Aortic smooth muscle cell (primary cell): ENCODE data around the gene TRAF4. TPM values are rescaled to one million over a fixed set of nuclear protein-coding genes. Genes with fewer than 3 reads are reported as not detected.

Experiments
- total RNA-seq: library from RNA; depleted of rRNA; stranded (reverse); fragments of >200 nt; gene quantifications from 2 replicates; pipeline ENCODE4 v1.2.3, GENCODE V29; 2014

The TRAF4 gene
- 18.1 and 23.9 TPM in 2 replicates for total RNA-seq

GRCh38 chr17:28743243-28744103 is at the start of gene TRAF4:
TSS of gene TRAF4 (plus strand) at chr17:28744011. CDS start at chr17:28744113, 102 bp downstream.

GRCh38 chr17:28711723-28712031 is 32.1 kb upstream of the TRAF4 start, which contains the start of gene PROCA1:
TSS of gene PROCA1 (minus strand) at chr17:28711888. CDS start at chr17:28711660, 228 bp downstream.

GRCh38 chr17:28717578-28718332 is 26.1 kb upstream of the TRAF4 start, which contains the start of gene RAB34:
TSS of gene RAB34 (minus strand) at chr17:28717868. CDS start at chr17:28717266, 602 bp downstream.

GRCh38 chr17:28726226-28726626 is 17.6 kb upstream of the TRAF4 start, which contains the start of gene TLCD1:
TSS of gene TLCD1 (minus strand) at chr17:28726233. CDS start at chr17:28726097, 136 bp downstream.

GRCh38 chr17:28728364-28729200 is 15.2 kb upstream of the TRAF4 start, which contains the start of gene NEK8:
TSS of gene NEK8 (plus strand) at chr17:28728788. CDS start at chr17:28728814, 26 bp downstream.

Other genes starting within 250 kb of the TRAF4 start
- not detected in 2 replicates for gene FOXN1, start 237.7 kb upstream of the TRAF4 start, total RNA-seq
- 19.2 and 19.9 TPM in 2 replicates for gene UNC119, start 191.4 kb upstream of the TRAF4 start, total RNA-seq
- gene PIGS, start 172.5 kb upstream of the TRAF4 start, total RNA-seq = 45.0 and 51.4 TPM in 2 replicates
- 33.3 and 33.5 TPM in 2 replicates for gene ALDOC, start 167.1 kb upstream of the TRAF4 start, total RNA-seq
- gene SPAG5, start 145.0 kb upstream of the TRAF4 start, total RNA-seq = 21.9 and 40.0 TPM in 2 replicates
- gene RSKR, start 129.8 kb upstream of the TRAF4 start, total RNA-seq = 5.3 and 6.5 TPM in 2 replicates
- gene BLTP2, start 98.9 kb upstream of the TRAF4 start, total RNA-seq = 182 and 257 TPM in 2 replicates
- 69.3 and 88.0 TPM in 2 replicates for gene SDF2, start 82.1 kb upstream of the TRAF4 start, total RNA-seq
- gene SUPT6H, start 81.8 kb upstream of the TRAF4 start, total RNA-seq = 55.5 and 59.6 TPM in 2 replicates
- gene PROCA1, start 32.1 kb upstream of the TRAF4 start, total RNA-seq = 1.1 and 2.0 TPM in 2 replicates
- 185 and 201 TPM in 2 replicates for gene RAB34, start 26.1 kb upstream of the TRAF4 start, total RNA-seq
- 906 and 915 TPM in 2 replicates for gene RPL23A, start 24.0 kb upstream of the TRAF4 start, total RNA-seq
- gene TLCD1, start 17.8 kb upstream of the TRAF4 start, total RNA-seq = 3.7 and 5.7 TPM in 2 replicates
- 4.4 and 4.7 TPM in 2 replicates for gene NEK8, start 15.2 kb upstream of the TRAF4 start, total RNA-seq
- gene FAM222B, start 98.8 kb downstream of the TRAF4 start, total RNA-seq = 2.4 and 2.8 TPM in 2 replicates
- gene ERAL1, start 111.0 kb downstream of the TRAF4 start, total RNA-seq = 13.6 and 15.2 TPM in 2 replicates
- gene FLOT2, start 153.7 kb downstream of the TRAF4 start, total RNA-seq = 39.9 and 43.3 TPM in 2 replicates
- gene DHRS13, start 159.1 kb downstream of the TRAF4 start, total RNA-seq = 1.2 and 2.4 TPM in 2 replicates
- gene PHF12, start 207.5 kb downstream of the TRAF4 start, total RNA-seq = 10.3 and 10.4 TPM in 2 replicates